RCC 7860 (cell line): Measurements from ENCODE around the gene MGRN1.
A peak's percentile ranks its signal among the peaks of the same experiment; 100 is the strongest.

Source experiments
- DNase-seq: peaks from one replicate; pipeline ENCODE4 v3.0.0-alpha.2; 2015; ENCODE audit warnings: low spot score
- FAIRE-seq: peaks from 2 replicates; lab custom pipeline; 2012; peaks lifted over from hg19 to GRCh38; lab: Jason Lieb, UNC

MGRN1 gene

GRCh38 chr16:4618645-4619418 is 5.8 kb upstream of the MGRN1 start:
- no peak for FAIRE-seq

GRCh38 chr16:4623593-4623992 is 1.0 kb upstream of the MGRN1 start:
- no peak for DNase-seq

More at GRCh38 chr16:4618645-4619418, 5.8 kb upstream of the MGRN1 start:
- DNase-seq: no peak

GRCh38 chr16:4624827-4625559 is 367 bp downstream of the MGRN1 start:
- no peak for FAIRE-seq
- DNase-seq: peak; percentile 22

More at GRCh38 chr16:4623593-4623992, 1.0 kb upstream of the MGRN1 start:
- FAIRE-seq: no peak

- FAIRE-seq (no peak), DNase-seq (no peak)
Measured at GRCh38 chr16:4625560-4626159, 1.0 kb downstream of the MGRN1 start.

GRCh38 chr16:4626396-4626795 is 1.8 kb downstream of the MGRN1 start:
- FAIRE-seq (no peak), DNase-seq (no peak)

GRCh38 chr16:4628283-4628682 is 3.7 kb downstream of the MGRN1 start:
- DNase-seq: no peak
- no peak for FAIRE-seq

- DNase-seq (no peak), FAIRE-seq (no peak)
Measured at GRCh38 chr16:4631444-4631843, 6.8 kb downstream of the MGRN1 start.

- FAIRE-seq: no peak
- no peak for DNase-seq
Measured at GRCh38 chr16:4633910-4634635, 9.4 kb downstream of the MGRN1 start.

- DNase-seq: no peak
- FAIRE-seq: no peak
Measured at GRCh38 chr16:4634768-4635167, 10.1 kb downstream of the MGRN1 start.

GRCh38 chr16:4636196-4636595 is 11.6 kb downstream of the MGRN1 start:
- FAIRE-seq: no peak
- DNase-seq: no peak

- FAIRE-seq: no peak
Measured at GRCh38 chr16:4637501-4638166, 13.0 kb downstream of the MGRN1 start.

GRCh38 chr16:4639899-4640509 is 15.4 kb downstream of the MGRN1 start:
- no peak for FAIRE-seq
- DNase-seq: no peak

More at GRCh38 chr16:4637501-4638166, 13.0 kb downstream of the MGRN1 start:
- DNase-seq: no peak

- FAIRE-seq (no peak), DNase-seq (no peak)
Measured at GRCh38 chr16:4640572-4641305, 16.1 kb downstream of the MGRN1 start.

- DNase-seq: no peak
- FAIRE-seq: no peak
Measured at GRCh38 chr16:4641306-4641687, 16.7 kb downstream of the MGRN1 start.

GRCh38 chr16:4641895-4642294 is 17.3 kb downstream of the MGRN1 start:
- no peak for FAIRE-seq
- DNase-seq: no peak

GRCh38 chr16:4646773-4647643 is 22.4 kb downstream of the MGRN1 start:
- DNase-seq: no peak
- FAIRE-seq: no peak

GRCh38 chr16:4647644-4647980 is 23.0 kb downstream of the MGRN1 start:
- DNase-seq (no peak), FAIRE-seq (no peak)

GRCh38 chr16:4648917-4649316 is 24.3 kb downstream of the MGRN1 start:
- FAIRE-seq (no peak), DNase-seq (no peak)
